Activated B cell treated with CpG ODN at 0.5 μM for 24 hours (primary cell): ENCODE measurements around the gene SETD3. TPM values are rescaled to one million over a fixed set of nuclear protein-coding genes. Genes with fewer than 3 reads are reported as not detected.

Experiments
- ATAC-seq: fragments of 200-7000 bp; cut with Tn5 transposase; one replicate; pipeline ENCODE4 v1.10.0; 2021; ENCODE audit warnings: low read depth, mild to moderate bottlenecking, moderate library complexity
- CTCF ChIA-PET: fragments of 350-600 bp; sonication (Branson Sonifier 250); formaldehyde crosslinking; loops from one replicate; lab custom pipeline; 2021; ENCODE audit warnings: antibody characterized with exemption; lab: Charles Lee
- POLR2A ChIA-PET: fragments of 350-600 bp; sonication (Branson Sonifier 250); formaldehyde crosslinking; loops from one replicate; lab custom pipeline; 2021; ENCODE audit warnings: antibody characterized with exemption; lab: Charles Lee
- DNase-seq: peaks from one replicate; pipeline ENCODE4 v3.0.0; 2022
- H3K27ac Mint-ChIP-seq: one replicate; pipeline ENCODE4 v1.8.0; 2020; ENCODE audit warnings: mixed read lengths
- H3K27me3 Mint-ChIP-seq: one replicate; pipeline ENCODE4 v1.8.0; 2021; ENCODE audit warnings: mixed read lengths
- H3K36me3 Mint-ChIP-seq: one replicate; pipeline ENCODE4 v1.8.0; 2021; ENCODE audit warnings: low read depth, mixed read lengths
- H3K4me1 Mint-ChIP-seq: one replicate; pipeline ENCODE4 v1.8.0; 2021; ENCODE audit warnings: mixed read lengths
- H3K4me3 Mint-ChIP-seq: one replicate; pipeline ENCODE4 v1.8.0; 2020; ENCODE audit warnings: mild to moderate bottlenecking, mixed read lengths
- H3K9me3 Mint-ChIP-seq: one replicate; pipeline ENCODE4 v1.8.0; 2020; ENCODE audit warnings: mixed read lengths
- CTCF ChIP-seq: fragments of 200-600 bp; IDR thresholded peaks from one replicate; pipeline ENCODE4 v1.8.0; 2022; ENCODE audit warnings: antibody characterized with exemption, mild to moderate bottlenecking
- intact Hi-C: fragments of 100-400 bp; cut with micrococcal nuclease; formaldehyde crosslinking; loops from one replicate; pipeline ENCODE4 v1.15.1; 2024
- total RNA-seq: library from RNA; stranded (reverse); gene quantifications from 2 replicates; pipeline ENCODE4 v1.2.3, GENCODE V29; 2022

SETD3 gene
- total RNA-seq, 1 donor from 2014 or later = 31.9 TPM

DNA sequence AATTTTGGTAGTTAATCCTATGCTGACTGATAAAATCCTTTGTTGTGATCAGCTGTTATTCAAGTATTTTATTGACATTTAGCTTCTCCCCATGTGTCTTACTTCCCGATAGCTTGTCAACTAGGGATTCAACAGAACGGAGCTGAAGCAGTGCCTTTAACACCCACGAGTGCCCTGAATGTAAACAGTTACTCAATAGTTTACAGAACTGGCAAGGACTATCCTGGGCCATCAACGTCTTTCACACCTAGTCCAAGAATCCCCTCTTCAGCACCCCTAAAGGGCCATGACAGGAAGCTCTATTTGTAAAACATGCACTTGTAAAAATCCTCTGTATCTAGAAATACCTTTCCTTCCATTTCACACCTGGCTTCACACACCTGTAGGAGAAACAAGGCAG, 45.3 kb downstream of the SETD3 start:
- Mint-ChIP-seq H3K27me3 (no peaks in the 10 kb centered on the region), H3K36me3 (peaks cover 60% of the 10 kb centered on the region), H3K9me3 (no peaks in the 10 kb centered on the region), H3K27ac (no peak overlapping the region), H3K4me3 (no peak overlapping the region), H3K4me1 (peaks cover 26% of the 10 kb centered on the region)
- ATAC-seq = no peak
- intact Hi-C loops = no loop called here
- CTCF ChIA-PET = no interaction called here
- no peak for TF ChIP-seq CTCF
- no peak for DNase-seq
- POLR2A ChIA-PET = interaction anchor here (0.6 to 1.0 kb wide), 2 partner anchors 32 to 46 kb away, joined by 3 to 4 read pairs; partner anchors contain the start of genes CCNK and SETD3

DNA sequence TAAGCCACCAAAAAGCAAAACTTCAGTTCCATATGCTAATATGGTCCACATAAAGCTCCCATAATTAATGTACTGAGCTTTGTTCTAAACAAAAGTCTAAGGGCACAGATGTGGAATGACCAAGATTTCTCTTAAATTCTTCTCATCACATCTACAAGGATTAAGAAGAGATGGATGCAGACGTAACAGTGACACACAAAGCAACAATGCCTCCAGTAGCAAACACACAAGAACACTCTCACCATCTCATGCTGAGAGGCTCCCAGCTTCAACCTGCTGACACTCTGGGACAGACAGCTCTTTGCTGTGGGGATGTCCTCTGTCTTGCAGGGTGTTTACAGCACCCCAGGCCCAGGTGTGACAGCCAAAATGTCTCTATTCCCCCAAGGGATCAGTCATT, 48.2 kb downstream of the SETD3 start:
- Mint-ChIP-seq H3K4me3 (no peak overlapping the region), H3K27me3 (no peaks in the 10 kb centered on the region), H3K9me3 (peaks cover 8% of the 10 kb centered on the region), H3K36me3 (peaks cover 65% of the 10 kb centered on the region), H3K4me1 (peaks cover 39% of the 10 kb centered on the region), H3K27ac (no peak overlapping the region)
- TF ChIP-seq CTCF = no peak
- ChIA-PET CTCF (interaction anchor here (1.0 kb wide), 1 partner anchor 17 kb away, joined by 3 read pairs; no protein-coding TSS in a partner anchor), POLR2A (no interaction called here)
- ATAC-seq (no peak), DNase-seq (no peak)
- intact Hi-C loops = no loop called here

DNA sequence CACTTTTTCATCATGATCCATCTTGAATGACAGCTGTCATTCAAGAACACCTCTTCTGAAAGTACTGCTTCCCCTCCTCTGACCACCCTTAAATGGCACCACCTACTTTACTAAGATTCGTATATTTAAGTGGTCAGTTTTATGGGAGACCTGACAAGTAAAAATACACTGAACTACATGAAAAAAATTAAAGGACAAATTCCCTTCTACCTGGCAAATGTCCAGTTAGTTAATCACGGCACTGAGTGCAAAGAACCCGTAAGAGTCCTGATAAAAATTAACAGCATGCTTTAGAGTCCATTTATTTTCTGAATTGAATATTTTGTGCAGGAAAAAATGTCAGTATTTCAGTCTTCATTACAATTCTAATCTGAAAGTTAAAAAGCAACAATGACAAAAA, 48.7 kb downstream of the SETD3 start:
- Mint-ChIP-seq H3K27me3 (no peaks in the 10 kb centered on the region), H3K4me3 (no peak overlapping the region), H3K36me3 (peaks cover 61% of the 10 kb centered on the region), H3K27ac (no peak overlapping the region), H3K4me1 (peaks cover 34% of the 10 kb centered on the region), H3K9me3 (peaks cover 8% of the 10 kb centered on the region)
- TF ChIP-seq CTCF = no peak
- ChIA-PET POLR2A (no interaction called here), CTCF (interaction anchor here (1.0 kb wide), 1 partner anchor 16 kb away, joined by 3 read pairs; no protein-coding TSS in a partner anchor)
- DNase-seq (no peak), ATAC-seq (no peak)
- intact Hi-C loops = no loop called here

GRCh38 chr14:99430491-99430890, 50.2 kb downstream of the SETD3 start:
- DNase-seq (peak; percentile 22), ATAC-seq (peak; percentile 94)
- intact Hi-C loops = no loop called here
- ChIA-PET POLR2A (no interaction called here), CTCF (interaction anchor here (0.7 kb wide), 1 partner anchor 193 kb away, joined by 4 read pairs; no protein-coding TSS in a partner anchor)
- no peak overlapping the region for H3K27ac Mint-ChIP-seq
- peaks cover 8% of the 10 kb centered on the region for H3K9me3 Mint-ChIP-seq
- no peak overlapping the region for H3K4me3 Mint-ChIP-seq
- H3K27me3 Mint-ChIP-seq = no peaks in the 10 kb centered on the region
- H3K4me1 Mint-ChIP-seq = peaks cover 29% of the 10 kb centered on the region
- TF ChIP-seq CTCF = peak; percentile 16
- H3K36me3 Mint-ChIP-seq = peaks cover 60% of the 10 kb centered on the region

GRCh38 chr14:99427632-99428300, 52.9 kb downstream of the SETD3 start:
- H3K27ac Mint-ChIP-seq = no peak overlapping the region
- no peak for DNase-seq
- intact Hi-C loops = no loop called here
- peaks cover 8% of the 10 kb centered on the region for H3K9me3 Mint-ChIP-seq
- H3K27me3 Mint-ChIP-seq = no peaks in the 10 kb centered on the region
- ChIA-PET POLR2A (no interaction called here), CTCF (no interaction called here)
- H3K4me3 Mint-ChIP-seq = no peak overlapping the region
- peaks cover 44% of the 10 kb centered on the region for H3K4me1 Mint-ChIP-seq
- H3K36me3 Mint-ChIP-seq = peaks cover 52% of the 10 kb centered on the region
- no peak for TF ChIP-seq CTCF
- no peak for ATAC-seq
